DOHH2 (cell line): ENCODE measurements around the gene VGLL1.

ENCODE experiments used
- EZH2phosphoT487 ChIP-seq: fragments of 200-600 bp; sonication (generic); IDR thresholded peaks from 2 replicates; pipeline ENCODE4 v1.6.1; 2017; ENCODE audit warnings: borderline replicate concordance, mild to moderate bottlenecking, antibody characterized with exemption, low read length, moderate library complexity, mixed read lengths
- TF ChIP-seq, protein P1 (sequence below): fragments of 200-600 bp; sonication (generic); IDR thresholded peaks from one replicate; pipeline ENCODE4 v1.5.1; 2014; ENCODE audit warnings: antibody characterized with exemption, mild to moderate bottlenecking, low read depth, low read length; ENCODE audit not compliant: poor library complexity, severe bottlenecking

DNA sequence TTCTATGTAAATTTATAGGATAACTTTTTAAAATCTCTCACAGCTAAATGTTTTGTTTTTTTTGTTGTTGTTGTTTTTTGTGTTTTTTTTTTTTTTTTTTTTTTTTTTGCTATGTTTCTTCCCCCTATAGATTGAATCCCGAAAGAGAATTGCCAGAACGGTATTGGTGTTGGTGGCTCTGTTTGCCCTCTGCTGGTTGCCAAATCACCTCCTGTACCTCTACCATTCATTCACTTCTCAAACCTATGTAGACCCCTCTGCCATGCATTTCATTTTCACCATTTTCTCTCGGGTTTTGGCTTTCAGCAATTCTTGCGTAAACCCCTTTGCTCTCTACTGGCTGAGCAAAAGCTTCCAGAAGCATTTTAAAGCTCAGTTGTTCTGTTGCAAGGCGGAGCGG, 40.2 kb upstream of the VGLL1 start:
- TF ChIP-seq, protein P1, sequence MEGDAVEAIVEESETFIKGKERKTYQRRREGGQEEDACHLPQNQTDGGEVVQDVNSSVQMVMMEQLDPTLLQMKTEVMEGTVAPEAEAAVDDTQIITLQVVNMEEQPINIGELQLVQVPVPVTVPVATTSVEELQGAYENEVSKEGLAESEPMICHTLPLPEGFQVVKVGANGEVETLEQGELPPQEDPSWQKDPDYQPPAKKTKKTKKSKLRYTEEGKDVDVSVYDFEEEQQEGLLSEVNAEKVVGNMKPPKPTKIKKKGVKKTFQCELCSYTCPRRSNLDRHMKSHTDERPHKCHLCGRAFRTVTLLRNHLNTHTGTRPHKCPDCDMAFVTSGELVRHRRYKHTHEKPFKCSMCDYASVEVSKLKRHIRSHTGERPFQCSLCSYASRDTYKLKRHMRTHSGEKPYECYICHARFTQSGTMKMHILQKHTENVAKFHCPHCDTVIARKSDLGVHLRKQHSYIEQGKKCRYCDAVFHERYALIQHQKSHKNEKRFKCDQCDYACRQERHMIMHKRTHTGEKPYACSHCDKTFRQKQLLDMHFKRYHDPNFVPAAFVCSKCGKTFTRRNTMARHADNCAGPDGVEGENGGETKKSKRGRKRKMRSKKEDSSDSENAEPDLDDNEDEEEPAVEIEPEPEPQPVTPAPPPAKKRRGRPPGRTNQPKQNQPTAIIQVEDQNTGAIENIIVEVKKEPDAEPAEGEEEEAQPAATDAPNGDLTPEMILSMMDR, result no peak
- no peak for TF ChIP-seq EZH2phosphoT487
